Activated naive CD4-positive, alpha-beta T cell treated with anti-CD3 and anti-CD28 coated beads, Interleukin-2, amount 50 U/mL, for 16 hours (primary cell): Measurements from ENCODE around the gene GPR6.

Experiments used
- DNase-seq: peaks from one replicate; pipeline ENCODE4 v3.0.0-alpha.2; 2020

The GPR6 gene

GRCh38 chr6:110002676-110003075, 24.6 kb downstream of the GPR6 start:
- no peak for DNase-seq

- no peak for DNase-seq
Observed at GRCh38 chr6:110013386-110013785, 35.3 kb downstream of the GPR6 start.

GRCh38 chr6:110015206-110015605, 37.1 kb downstream of the GPR6 start:
- DNase-seq = no peak

GRCh38 chr6:110017306-110017705, 39.2 kb downstream of the GPR6 start:
- DNase-seq = no peak

DNA sequence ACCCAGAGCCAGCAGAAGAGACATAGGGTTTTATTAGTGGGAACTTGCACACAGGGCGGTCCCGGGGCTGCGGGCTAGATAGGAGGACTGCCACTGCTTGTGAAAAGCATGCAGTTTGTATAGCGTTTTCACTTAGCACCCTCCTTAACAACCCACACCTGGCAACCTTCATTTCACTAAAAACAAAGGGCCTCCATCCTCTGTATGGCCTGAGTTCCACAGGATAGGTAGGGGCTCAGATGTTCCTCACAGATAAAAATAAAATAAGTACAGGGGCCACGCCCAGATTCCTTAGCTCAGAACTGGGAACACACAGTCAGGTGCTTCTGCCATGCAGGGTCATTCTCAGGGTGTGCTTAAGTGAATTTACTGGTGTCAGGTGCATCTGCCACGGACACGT, 39.8 kb downstream of the GPR6 start:
- DNase-seq = no peak

DNA sequence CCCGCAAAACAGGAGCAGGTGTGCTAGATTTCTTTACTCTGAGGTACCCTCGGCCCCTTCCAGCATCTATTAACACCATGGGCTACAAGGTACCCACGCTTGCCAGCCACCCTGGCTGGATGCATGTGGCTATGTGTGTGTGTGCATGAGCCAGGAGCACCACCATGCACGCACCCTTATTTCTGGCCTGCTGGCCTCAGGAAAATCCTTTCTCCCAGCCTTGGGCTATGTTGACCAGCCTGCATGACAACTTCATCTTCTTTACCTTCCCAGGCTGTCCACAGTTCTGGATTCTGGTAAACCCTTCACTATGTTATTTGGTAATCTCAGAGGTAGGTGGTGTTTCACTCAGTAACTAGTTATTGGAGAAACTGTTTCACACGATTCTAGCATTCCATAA, 40.4 kb downstream of the GPR6 start:
- DNase-seq = no peak

DNA sequence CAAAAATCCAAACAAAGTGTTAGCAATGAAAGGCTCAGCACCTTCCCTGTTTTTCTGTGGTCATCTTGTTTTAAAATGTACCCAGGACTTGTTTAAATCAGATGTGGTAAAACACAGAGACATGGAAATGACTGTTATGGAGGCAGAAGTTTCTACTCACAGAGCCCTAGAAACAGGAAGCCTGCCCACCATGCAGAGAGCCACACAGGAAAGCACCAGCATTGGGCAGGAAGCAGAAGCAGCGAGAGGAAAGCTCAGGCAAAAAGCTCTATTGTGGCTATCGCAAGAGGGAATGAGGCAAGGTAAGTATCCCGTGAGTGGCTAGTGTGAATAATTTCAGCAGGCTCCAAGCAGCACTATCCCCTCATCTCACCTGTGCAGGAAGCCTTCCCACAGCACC, 42.8 kb downstream of the GPR6 start:
- no peak for DNase-seq

- DNase-seq = no peak
Observed at GRCh38 chr6:110029144-110029543, 51.0 kb downstream of the GPR6 start.
